ENCODE data around the gene EIF1AD.

GRCh38 chr11:66007201-66007634, 5.3 kb upstream of the EIF1AD start:
- TF ChIP-seq, protein P1, sequence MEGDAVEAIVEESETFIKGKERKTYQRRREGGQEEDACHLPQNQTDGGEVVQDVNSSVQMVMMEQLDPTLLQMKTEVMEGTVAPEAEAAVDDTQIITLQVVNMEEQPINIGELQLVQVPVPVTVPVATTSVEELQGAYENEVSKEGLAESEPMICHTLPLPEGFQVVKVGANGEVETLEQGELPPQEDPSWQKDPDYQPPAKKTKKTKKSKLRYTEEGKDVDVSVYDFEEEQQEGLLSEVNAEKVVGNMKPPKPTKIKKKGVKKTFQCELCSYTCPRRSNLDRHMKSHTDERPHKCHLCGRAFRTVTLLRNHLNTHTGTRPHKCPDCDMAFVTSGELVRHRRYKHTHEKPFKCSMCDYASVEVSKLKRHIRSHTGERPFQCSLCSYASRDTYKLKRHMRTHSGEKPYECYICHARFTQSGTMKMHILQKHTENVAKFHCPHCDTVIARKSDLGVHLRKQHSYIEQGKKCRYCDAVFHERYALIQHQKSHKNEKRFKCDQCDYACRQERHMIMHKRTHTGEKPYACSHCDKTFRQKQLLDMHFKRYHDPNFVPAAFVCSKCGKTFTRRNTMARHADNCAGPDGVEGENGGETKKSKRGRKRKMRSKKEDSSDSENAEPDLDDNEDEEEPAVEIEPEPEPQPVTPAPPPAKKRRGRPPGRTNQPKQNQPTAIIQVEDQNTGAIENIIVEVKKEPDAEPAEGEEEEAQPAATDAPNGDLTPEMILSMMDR (IDR thresholded peaks at IDR 0.05), result no peak
- no peak for TF ChIP-seq POLR2A (IDR thresholded peaks at IDR 0.05)
